Hippocampal formation (tissue), 2 donors: ENCODE data around the gene SPPL3.

ENCODE experiments used
- DNase-seq, 2 donors: peaks; one replicate each; lab custom pipeline; 2025; lab: John Stamatoyannopoulos, UW

Gene SPPL3

DNA sequence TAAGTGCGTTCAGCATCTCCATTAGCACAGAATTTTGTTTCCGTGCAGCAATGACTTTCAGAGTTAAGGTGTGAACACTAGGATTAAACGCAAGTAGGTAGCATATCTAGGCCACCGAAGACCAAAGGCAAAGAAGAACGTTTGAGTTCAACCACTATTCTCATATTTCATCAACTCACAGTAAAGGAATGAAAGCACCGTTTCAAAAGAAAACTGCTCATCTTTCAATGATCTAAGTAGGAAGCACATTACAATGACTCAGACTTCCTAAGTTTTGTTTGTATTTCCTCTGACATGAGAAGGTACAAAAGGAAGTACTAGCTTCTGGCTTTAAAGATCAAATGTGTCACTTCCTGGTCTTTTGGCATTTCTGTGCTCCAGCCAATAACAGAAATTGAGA is 121.0 kb downstream of the SPPL3 start:
- no peak for DNase-seq

DNA sequence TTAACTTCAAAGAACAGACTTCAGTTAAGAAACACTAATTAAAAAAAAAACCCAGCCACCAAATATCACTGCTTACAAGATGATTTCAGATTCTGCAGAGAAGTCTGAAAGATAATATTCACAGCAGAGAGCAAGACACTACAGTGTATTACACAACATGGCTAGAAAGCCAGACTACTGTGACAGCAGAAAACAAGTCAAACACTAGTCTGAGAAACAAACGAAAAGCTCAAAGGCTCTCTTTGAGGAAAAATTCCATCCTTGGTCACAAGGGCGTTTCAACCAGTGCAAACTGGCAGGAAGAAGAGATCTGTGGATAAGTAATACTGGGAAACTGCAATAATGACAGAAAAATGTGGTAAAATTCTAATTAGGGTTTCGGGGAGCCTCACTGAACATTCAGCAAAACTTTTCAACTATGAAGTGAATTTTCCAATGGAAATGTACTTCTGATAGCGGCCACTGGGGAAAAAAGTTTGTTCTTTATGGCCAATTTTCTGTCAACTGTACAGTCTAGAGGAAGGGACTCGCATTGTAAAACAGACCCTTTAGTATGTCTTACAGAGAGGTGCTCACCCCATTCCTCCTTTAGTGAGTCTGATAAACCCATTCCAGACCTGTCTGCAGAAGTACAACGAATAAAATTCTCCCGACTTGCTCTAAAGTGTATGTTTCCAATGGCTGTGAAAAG is 128.2 kb downstream of the SPPL3 start:
- DNase-seq = peak in 1 of 2 donors; percentile 25

DNA sequence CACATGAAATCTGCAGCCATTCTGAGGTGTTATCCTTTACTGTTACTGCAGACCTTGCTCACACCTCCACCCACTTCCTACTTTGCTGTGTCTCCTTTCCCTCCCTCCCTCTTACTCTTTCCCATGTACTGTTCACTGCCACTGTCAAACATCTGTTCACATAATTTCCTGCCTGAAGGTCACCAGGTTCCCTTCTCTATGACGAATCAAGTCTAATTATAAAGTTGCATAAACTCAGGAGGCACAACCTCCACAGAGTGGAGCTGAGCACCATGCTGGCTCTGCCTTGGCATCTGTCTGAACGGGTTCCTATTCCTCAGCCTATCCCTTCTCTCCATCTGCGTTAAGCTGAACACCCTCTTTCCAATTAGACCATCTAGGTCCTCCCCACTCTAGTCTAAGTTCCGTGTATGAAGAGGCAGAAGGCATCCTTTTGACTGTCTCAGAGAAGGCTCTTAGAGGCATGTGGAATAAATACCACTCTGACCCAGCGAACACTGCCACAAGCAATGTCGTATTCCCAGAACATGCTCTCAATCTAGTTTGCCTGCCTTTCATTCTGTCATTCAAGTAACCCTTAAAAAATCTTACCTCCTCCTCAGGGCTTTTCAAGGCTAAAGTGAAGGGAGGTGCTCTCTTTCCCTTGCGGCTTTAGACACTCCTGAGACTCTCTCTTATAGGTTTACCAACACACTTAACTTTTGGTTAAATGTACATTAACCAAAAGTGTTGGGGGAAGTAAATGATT is 129.8 kb downstream of the SPPL3 start:
- no peak for DNase-seq

DNA sequence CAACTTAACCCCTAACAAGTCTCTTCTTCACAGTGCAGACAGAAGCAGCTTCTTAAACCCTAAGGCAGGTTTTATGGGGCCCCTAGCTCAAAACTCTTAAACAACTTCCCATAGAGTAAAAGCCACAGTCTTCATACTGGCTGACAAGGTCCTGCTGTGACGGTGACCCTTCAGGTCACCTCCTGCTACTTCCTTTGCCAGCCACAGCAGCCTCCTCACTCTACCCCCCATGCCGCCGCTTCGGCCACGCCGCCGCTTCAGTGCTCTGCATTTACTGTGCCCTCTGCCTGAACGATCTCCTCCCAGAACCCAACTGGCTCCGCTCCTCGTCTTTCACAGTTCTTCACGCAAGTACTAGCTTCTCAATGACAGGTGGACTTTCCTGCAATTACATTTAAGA is 133.1 kb downstream of the SPPL3 start:
- no peak for DNase-seq

DNA sequence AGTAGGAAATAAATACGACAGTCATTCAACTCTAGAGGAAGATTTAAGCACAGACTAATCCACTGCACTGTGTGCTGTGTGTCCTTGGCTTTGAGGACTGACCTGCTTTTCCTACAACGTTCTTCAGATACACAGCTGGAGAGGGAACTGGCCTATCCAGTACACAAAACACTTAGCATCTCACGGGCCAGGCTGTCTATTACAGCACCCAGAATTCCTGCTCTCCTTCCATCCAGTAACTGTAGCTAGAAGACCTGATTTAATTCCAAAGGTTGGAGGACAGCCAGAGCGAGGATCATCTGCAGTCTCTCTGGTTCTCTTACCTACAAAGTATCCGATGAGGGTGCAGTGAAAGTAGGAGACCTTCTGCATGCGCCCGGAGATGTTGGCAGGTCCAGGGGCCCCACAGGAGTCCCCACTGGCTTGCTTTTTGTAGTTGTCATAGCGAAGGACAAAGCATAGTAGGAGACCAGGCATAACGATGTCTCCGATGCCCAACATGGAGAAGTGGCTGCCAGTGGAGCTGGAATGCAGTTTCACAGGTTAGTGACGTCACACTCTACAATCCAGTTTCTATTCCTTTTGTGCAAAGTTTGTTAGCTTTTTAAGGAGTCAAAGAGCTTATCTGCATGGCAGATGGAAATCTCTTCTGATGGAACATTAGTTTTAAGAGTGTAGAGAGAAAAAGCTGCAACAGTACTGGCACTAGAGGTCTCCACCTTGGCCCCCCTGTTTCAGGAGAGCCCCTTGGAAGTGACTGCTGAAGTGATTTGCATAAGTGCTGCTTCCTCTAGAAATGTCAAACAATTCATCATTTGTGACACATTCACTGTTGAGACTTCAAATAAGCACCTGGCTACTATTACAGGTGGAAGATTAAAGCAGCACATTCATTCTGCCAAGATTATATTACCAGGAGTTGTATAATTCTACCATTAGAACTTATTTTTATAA is 136.8 kb downstream of the SPPL3 start:
- DNase-seq = no peak

DNA sequence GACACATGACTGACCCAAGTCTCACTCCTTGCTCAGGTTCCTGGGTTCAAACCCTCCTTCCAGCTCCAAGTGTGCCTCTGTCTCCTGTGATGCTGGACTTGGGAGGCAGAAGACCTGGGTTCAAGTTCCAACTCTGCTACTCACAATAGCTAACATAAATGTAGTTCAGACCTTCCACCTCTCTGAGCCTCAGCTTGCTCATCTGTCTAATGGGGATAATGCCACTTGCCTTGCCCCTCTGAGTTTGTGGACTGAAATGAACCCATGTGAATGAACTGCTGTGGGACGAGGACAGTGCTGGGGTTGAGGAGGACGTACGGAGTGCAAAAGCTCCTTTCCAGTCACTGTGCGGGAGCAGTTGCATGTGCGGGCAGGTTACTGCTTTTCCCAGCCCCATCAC is 137.6 kb downstream of the SPPL3 start:
- no peak for DNase-seq

DNA sequence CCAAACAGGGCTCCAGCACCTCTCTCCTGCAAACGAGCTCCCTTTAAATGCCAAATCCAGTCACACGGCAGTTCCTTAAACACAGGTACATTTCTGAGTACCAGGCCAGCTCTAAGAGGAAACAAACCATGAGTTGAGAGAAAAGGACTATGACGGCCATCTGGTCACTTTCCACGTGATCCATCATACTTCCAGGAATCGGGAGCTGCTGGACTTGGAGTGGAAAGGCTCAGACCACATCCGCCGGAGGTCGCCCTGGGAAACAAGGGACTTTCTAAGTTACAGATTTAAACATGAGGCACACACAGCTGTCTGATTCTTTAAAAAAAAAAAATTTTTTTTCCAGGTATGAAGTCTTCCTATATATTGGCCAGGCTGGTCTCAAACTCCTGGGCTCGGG is 139.3 kb downstream of the SPPL3 start:
- DNase-seq = no peak

DNA sequence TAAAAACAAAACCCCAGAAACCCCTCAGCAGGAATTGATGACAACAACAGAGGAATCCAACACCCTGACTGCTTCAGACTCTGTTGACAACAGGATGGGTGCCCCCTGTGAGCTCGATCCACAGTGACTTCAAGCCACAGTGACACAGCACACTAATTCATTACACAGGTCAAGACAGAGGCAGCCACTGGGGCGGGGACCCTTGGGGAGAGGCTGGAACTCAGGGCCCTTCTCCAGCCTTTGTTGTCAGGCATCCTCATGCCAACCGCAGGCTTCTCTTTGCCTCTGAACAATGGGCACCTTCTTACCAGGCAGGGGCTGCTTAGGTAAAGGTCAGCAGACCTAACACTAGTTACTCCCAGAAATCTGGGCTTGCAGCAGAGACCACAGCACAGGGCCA is 140.9 kb downstream of the SPPL3 start:
- no peak for DNase-seq

DNA sequence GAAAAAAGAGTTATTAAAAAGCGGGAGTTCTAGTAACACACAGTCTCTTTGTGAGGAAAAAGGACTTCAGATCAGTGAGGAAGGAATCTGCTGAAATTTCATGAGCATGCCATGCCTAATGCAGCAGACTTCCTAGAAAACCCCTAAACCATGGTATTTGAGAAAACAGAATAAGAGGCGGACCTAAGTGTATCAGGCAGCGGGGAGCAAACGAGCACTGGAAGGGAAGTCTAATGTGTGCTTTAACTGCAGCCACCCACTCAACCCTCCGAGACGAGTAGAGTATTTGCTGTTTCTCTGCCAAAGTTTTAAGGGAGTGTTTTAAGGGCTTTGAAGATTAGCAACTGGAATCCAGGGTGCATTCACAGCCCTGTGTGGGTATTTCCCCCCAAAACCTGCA is 142.1 kb downstream of the SPPL3 start:
- DNase-seq = no peak

DNA sequence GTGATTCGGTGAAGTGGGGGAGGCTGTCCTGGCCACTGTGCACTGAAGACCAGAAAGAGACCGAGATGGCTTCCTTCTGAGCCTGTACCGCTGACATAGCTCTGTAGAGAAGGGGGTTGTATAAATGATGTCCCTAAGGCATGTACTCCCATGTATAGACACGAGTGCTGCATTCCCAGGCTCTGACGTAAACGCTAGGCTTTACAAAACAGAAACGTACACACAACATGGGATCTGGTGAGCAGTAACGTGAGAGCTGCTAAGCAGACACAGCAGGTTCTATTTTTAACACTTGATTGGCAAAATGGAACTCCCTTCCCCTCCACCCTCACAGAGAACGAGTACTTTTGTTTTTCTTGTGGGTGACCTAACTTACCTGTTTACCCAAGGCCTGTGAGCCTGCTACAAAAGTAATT is 142.6 kb downstream of the SPPL3 start:
- no peak for DNase-seq

DNA sequence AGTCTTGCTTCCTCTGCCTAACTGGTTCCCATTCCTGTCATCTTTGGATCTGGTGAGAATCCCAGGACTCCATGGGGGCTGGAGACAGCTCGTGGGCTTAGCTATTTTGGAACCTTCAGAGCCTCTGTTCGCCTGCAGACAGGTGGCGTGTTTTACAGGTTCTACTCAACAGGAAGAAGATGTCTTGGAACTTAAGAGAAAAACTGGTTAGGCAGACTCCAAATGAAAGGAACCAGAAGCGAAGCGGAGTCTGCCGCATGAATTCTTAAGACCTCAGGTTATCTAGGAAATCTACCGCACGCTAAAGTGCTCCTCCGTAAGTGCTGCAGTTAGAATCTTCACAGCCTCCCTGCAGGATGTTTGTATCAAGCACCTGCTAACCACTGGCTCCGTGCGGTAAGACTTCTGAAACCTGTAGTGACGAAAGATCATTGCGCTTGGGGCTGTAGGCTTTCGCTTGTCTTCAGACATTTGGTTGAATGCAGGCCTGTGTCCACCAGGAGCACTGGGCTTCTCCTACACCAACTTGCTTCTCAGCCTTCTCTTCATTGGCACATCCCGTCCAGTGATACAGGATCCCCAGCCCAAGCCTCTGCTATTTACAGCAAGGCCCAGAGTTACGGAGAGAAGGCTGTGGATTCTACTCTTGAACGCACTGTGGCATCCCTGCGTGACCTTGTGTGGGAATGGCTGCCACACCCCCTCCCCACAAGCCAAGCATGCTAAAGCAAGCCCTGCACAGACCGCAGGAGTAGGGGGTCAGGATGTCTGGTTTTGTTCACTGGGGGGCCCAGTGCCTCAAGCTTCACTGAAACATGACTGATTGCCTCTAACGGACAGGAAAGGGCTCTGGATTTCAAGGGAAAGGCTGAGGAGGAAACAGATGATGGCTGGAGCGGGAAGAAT is 143.6 kb downstream of the SPPL3 start:
- no peak for DNase-seq

DNA sequence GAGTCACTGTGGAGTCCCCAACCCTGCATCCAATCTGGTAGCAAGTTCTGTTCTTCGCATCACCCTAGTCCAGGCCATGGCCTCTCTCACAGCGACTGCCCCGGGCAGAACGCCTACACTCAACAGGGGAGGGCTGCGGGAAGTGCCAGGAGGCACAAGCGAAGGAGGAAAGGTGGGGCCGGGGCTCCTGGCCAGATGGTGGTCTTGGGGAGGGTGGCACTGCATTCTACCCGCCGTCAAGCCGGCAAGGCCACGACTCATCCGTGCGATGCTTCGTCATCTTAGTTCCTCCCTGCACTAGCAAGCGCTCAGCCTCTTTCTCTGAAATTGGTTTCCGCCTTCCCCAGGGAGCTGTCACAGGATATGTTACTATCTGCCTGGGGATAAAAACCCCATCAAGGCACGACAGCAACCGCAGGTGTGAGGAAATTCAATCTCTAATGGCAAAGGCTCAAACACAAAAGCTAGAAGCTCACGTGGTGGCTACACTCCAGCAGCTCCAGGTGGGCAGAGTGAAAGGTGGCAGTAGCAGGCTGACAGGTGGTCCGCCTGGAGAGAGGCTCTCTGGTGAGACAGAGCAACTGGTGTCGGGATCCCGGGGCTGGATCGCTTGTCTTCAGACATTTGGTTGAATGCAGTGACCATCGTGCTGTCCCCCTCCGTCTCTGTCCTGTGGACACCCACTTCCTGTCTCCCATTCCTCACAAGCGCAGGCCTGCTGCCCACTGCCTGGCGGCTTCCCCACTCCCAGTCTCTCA is 144.4 kb downstream of the SPPL3 start:
- DNase-seq = no peak

DNA sequence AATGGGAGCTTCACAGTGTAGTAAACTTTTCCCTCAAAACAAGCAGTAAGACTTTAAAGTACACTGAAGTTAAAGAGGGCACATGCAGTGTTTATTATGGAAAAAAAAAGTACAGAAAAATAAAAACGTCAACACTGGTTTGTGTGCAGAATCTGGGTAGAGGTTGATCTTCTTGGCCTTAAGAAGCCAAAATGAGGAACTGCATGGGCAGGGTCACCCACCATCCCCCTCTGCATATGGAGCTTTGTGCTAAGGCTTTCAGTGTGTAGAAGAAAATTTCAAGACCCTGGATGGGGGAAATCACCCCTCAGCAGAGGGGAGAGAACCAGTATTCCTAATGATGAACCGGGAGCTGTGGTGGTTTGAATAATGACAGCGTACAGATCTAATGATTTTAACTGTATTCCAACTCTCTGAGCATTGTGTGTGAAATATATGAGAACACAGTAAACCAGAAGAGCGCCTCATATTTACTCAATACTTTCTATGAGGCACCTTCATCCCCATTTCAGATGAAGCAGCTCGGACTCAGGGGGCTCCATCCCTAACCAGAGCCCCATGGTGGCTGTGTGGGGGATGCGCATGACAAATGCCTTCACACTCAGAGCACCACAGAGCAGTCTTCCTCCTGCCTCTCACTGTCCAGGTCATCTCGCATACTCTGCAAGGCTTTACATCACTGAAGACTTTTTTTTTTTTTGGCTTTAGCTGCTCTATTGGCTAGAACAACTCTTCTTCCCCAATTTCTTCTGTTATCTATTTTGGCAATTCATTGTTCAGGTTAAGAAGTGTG is 145.2 kb downstream of the SPPL3 start:
- DNase-seq = no peak

DNA sequence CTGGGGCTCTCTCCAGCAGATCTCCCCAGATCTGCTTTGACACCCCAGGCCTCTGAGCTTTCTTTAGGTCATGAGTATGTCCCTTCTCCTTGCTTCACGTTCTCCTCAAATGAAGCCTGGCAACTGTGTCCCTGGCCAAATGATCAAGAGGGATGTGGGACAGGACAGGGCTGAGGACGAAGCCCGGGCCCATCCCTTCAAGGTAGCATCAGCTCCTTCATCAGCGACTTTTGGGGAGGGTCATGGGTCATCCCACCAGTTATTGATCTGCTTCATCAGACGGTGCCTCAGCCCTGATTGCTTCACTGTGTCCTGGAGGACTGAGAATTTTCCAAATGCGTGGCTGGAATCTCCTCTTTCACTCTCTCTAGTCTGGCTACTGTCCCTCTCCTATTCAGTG is 146.2 kb downstream of the SPPL3 start:
- DNase-seq = no peak

DNA sequence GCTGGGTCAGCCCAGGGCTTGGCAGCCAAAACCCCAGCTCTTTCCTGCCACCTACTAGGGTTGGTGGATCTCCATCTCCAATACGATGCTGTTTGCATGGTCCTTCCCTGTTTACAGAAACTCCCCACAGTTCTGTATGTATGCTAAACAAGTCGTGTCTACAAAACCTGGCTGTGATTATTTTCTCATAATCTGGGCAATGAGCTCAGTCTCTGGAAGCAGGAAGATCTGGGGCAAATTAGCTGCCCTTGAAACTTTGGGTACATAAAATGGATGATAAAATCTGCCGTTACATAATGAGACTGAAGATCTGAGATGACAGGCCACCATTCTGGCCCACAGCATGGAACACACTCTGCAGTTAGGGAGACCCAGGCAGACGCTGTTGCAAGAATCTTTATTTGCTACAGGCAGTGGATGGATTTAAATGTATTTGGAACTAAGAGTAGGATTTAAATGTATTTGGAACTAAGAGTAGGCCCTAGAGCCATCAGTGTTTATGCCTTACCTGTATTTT is 146.9 kb downstream of the SPPL3 start:
- no peak for DNase-seq

DNA sequence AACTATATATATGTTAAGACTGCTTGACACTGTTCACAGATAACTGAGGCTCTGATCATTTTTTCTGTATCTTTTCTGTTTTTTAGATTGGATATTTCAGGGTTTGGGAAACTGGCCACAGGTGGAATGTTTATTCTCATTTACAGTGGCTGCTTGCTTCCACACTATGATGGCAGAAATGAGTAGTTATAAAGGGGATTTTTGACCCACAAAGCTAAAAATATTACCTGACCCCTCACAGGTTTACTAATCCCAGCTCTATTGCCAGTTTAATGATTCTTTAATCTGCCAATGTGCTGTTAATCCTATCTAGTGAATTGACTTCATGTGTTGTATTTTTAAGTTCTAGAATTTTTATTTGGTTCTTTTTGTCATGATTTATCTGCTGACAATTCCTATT is 148.9 kb downstream of the SPPL3 start:
- no peak for DNase-seq

DNA sequence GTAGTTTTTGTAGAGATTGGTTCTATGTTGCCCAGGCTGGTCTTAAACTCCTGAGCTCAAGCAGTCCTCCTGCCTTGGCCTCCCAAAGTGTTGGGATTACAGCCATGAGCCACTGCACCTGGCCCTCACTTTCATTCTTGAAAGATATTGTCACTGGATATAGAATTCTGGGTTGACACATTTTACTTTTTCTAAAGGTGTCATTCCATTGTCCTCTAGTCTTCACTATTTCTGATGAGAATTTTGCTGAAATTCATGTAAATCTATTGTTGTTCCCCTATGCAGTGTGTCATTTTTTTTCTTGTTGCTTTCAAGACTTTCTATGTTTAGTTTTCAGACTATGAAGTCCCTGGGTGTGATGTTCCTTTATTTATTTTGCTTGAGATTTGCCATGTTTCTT is 149.4 kb downstream of the SPPL3 start:
- no peak for DNase-seq

DNA sequence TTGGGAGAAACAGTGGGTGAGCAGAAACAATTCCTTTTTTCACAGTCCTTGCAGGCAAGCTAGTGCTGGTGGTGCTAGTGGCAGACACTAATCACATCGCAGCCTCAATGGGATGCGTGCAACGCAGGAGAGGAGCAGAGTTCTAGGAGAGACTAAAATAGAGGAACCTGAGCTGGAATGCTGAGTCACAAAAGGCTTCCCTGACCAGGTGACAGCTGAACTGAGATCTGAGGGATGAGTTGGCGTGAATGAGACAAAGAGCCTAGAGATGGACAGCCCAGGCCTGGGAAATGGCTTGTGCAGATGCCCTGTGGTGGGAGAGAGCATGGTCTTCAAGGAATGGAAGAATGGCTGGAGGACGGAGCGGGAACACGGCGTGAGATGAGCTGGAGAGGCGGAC is 152.8 kb downstream of the SPPL3 start:
- no peak for DNase-seq

DNA sequence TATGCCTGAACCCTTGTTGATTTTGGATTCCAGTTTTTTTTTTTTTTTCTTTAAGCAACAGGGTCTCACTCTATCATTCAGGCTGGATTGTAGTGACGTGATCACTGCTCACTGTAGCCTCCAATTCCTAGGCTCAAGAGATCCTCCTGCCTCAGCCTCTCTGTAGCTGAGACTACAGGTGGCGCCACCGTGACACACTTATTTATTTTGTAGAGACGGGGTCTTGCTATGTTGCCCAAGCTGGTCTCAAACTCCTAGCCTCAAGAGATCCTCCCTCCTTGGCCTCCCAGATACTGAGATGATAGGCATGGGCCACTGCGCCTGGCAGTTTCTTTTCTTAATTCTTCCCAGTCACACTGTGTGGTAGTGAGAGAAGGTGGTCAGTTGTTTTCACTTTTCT is 153.4 kb downstream of the SPPL3 start:
- no peak for DNase-seq

DNA sequence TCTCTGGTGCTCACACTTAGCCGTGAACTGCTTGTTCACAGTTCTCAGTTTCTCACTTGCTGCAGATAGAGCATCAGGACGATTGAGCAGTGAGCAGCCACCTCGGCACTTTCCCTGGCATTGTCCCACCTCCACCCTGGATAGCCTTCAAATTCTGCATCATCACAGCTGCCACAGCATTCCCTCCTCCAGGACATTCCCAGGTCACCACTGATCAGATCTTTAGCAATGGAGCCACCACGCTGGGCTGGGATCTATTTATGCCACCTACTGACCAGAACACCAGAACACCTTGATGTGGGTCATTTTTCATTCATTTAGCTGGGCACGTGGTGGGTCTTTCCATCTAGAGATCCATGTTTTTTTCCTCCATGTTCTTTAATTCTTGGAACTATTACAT is 154.9 kb downstream of the SPPL3 start:
- DNase-seq = no peak
